Sigmoid colon (tissue), 7 donors: Measurements from ENCODE around the gene KRT17. TPM values are rescaled to one million over a fixed set of nuclear protein-coding genes. Genes with fewer than 3 reads are reported as not detected.

Source experiments
- DNase-seq: peaks from one replicate; pipeline ENCODE4 v3.0.0-alpha.2; 2019
- H3K27ac ChIP-seq, 4 donors: fragments of 200-600 bp; sonication (generic); one replicate each; pipeline ENCODE4 v1.5.1; 2016 to 2019; ENCODE audit warnings: mild to moderate bottlenecking in 1 of 4
- H3K27me3 ChIP-seq, 3 donors: fragments of 200-600 bp; sonication (generic); one replicate each; pipeline ENCODE4 v1.5.1; 2019; ENCODE audit warnings: mild to moderate bottlenecking in 1 of 3
- H3K36me3 ChIP-seq, 4 donors: fragments of 200-600 bp; sonication (generic); one replicate each; pipeline ENCODE4 v1.5.1; 2016 to 2019
- H3K4me1 ChIP-seq, 4 donors: fragments of 200-600 bp; sonication (generic); one replicate each; pipeline ENCODE4 v1.5.1; 2017 to 2019
- H3K4me3 ChIP-seq, 4 donors: fragments of 200-600 bp; sonication (generic); one replicate each; pipeline ENCODE4 v1.5.1; 2017 to 2019; ENCODE audit warnings: mild to moderate bottlenecking in 2 of 4, moderate library complexity in 1 of 4
- H3K9me3 ChIP-seq, 4 donors: fragments of 200-600 bp in 3 of 4; sonication (generic) in 3 of 4; one replicate each; pipeline versions ENCODE4 v1.5.1 to v1.6.1; 2013 to 2019
- EP300 ChIP-seq, 4 donors: sonication (generic); formaldehyde crosslinking; IDR thresholded peaks; one replicate each; pipeline ENCODE4 v1.6.1; 2017; ENCODE audit warnings: antibody characterized with exemption in 4 of 4
- POLR2A ChIP-seq, 2 donors: fragments of 450-650 bp; IDR thresholded peaks; one replicate each; pipeline ENCODE4 v1.6.1; 2016; ENCODE audit warnings: antibody characterized with exemption in 2 of 2, mild to moderate bottlenecking in 2 of 2, moderate library complexity in 2 of 2
- POLR2AphosphoS5 ChIP-seq, 4 donors: sonication (generic); formaldehyde crosslinking; IDR thresholded peaks; one replicate each; pipeline ENCODE4 v1.6.1; 2017; ENCODE audit warnings: antibody characterized with exemption in 4 of 4
- WGBS, 2 donors: extraction: QIAGEN DNeasy Blood & Tissue Kit; methylation state at CpG; one replicate each; pipeline ENCODE4 v1.1.7; 2013; 5-methylcytosine and 5-hydroxymethylcytosine counted together
- intact Hi-C: fragments of 100-400 bp; cut with DNase I; formaldehyde crosslinking; loops from one replicate; pipeline ENCODE4 v1.15.1; 2023
- polyA plus RNA-seq, 3 donors: library from polyadenylated mRNA; stranded (reverse); fragments of 200-250 nt; gene quantifications; one replicate each; pipeline ENCODE4 v1.2.3, GENCODE V29; 2013
- total RNA-seq, 4 donors: library from RNA; depleted of rRNA; stranded (reverse); fragments of >200 nt; gene quantifications; one replicate each; pipeline ENCODE4 v1.1.0, GENCODE V29; 2016
- TF ChIP-seq, protein P1 (sequence below), 4 experiments: fragments of 450-650 bp in 3 of 4; fragments of 200-600 bp in 1 of 4; IDR thresholded peaks; one replicate each; pipeline ENCODE4 v1.5.1; 2016 to 2019; ENCODE audit warnings: antibody characterized with exemption in 4 of 4, mild to moderate bottlenecking in 3 of 4, moderate library complexity in 2 of 4
- donor health status: healthy with polysubstance abuse.
- donor health status: Bipolar disorder and iron deficiency.
- donor health status: healthy.

The KRT17 gene
- total and polyA plus RNA-seq, 7 donors = 0.17 to 5.3 (median 1.2) TPM; not detected in 4

DNA sequence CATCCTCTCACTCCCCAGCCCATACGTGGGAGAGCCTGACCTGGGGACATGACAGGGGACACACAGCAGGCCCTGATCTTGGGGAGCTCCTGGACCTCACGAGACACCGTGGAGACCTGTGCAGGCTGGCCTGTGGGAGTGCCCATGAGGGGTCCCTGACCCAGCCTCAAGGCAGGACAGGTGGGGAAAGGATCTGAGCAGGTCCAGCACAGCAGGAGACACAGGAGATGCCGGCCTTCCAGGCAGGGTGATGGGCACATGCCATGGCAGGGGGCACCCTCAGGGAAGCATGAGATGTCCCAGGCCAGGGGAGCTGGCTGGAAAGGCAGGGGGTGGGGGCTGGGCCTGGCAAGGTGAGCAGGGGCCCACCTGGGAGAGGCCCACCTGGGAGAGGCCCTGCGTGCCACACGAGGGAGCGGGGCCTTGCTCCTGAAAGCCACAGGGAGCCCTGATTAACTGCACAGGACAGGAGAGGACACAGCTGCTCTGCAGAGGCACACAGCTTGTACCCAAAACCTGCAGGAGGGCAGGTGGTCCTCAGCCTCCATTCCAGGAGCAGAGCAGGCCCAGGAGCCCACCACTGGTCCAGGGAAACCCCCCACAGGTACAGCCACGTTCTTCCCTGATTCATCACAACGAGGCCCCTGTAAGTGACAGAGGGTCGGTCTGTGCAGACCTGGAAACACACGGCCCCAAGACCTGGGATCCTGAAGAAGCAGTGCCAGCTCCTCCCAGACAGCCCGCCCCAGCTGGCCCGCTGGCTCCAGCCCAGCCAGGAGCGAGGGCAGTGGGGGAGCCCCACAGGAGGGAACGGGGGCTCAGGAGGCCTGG is 26.6 kb upstream of the KRT17 start:
- no peaks in the 10 kb centered on the region for H3K9me3 ChIP-seq
- intact Hi-C loops = no loop called here
- H3K4me3 ChIP-seq = peak overlapping the region in 2 of 4 donors; percentile 13 to 18
- no peaks in the 10 kb centered on the region for H3K27me3 ChIP-seq
- no peak for DNase-seq
- no peak for TF ChIP-seq POLR2AphosphoS5 (IDR thresholded peaks at IDR 0.05)
- no peak for TF ChIP-seq EP300 (IDR thresholded peaks at IDR 0.05)
- TF ChIP-seq POLR2A (IDR thresholded peaks at IDR 0.05) = no peak
- TF ChIP-seq, protein P1, sequence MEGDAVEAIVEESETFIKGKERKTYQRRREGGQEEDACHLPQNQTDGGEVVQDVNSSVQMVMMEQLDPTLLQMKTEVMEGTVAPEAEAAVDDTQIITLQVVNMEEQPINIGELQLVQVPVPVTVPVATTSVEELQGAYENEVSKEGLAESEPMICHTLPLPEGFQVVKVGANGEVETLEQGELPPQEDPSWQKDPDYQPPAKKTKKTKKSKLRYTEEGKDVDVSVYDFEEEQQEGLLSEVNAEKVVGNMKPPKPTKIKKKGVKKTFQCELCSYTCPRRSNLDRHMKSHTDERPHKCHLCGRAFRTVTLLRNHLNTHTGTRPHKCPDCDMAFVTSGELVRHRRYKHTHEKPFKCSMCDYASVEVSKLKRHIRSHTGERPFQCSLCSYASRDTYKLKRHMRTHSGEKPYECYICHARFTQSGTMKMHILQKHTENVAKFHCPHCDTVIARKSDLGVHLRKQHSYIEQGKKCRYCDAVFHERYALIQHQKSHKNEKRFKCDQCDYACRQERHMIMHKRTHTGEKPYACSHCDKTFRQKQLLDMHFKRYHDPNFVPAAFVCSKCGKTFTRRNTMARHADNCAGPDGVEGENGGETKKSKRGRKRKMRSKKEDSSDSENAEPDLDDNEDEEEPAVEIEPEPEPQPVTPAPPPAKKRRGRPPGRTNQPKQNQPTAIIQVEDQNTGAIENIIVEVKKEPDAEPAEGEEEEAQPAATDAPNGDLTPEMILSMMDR (IDR thresholded peaks at IDR 0.05) = no peak
- H3K4me1 ChIP-seq = peaks cover 0 to 21% (median 14%) of the 10 kb centered on the region in 4 donors
- no peaks in the 10 kb centered on the region for H3K36me3 ChIP-seq
- WGBS, 2 donors = 36 to 72% methylated on average over 15 of the region's 15 CpGs
- H3K27ac ChIP-seq = peak overlapping the region in 3 of 4 donors; percentile 23 to 72 (median 37)

DNA sequence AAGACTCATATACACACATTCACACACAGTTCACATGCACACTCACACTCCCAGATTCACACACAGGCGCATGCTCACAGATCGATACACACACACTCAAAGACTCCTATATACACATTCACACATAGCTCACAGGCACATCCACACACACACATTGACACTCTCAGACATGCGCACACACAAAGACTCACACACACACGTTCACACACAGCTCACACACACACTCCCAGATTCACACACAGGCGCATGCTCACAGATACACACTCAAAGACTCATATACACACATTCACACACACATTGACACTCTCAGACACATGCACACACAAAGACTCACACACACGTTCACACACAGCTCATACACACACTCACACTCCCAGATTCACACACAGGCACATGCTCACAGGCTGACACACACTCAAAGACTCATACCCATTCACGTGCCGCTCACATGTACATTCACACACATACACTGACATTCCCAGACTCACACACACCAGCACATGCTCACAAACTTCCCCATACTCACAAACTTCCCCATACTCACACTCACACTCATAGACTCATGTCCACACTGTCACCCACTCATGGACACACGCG is 25.6 kb upstream of the KRT17 start:
- peak overlapping the region in 1 of 4 donors; percentile 72 for H3K27ac ChIP-seq
- no peak for DNase-seq
- peaks cover 0 to 26% (median 14%) of the 10 kb centered on the region in 4 donors for H3K4me1 ChIP-seq
- 92 to 93% methylated on average over 10 of the region's 10 CpGs for WGBS, 2 donors
- H3K27me3 ChIP-seq = no peaks in the 10 kb centered on the region
- no peak overlapping the region for H3K4me3 ChIP-seq
- intact Hi-C loops = loop anchor here (5.0 kb wide), 1 partner anchor 743 kb away; no protein-coding TSS in a partner anchor
- no peaks in the 10 kb centered on the region for H3K36me3 ChIP-seq
- H3K9me3 ChIP-seq = no peaks in the 10 kb centered on the region
- TF ChIP-seq EP300 (IDR thresholded peaks at IDR 0.05) (no peak), POLR2A (IDR thresholded peaks at IDR 0.05) (no peak), POLR2AphosphoS5 (IDR thresholded peaks at IDR 0.05) (no peak)
- TF ChIP-seq, protein P1 (IDR thresholded peaks at IDR 0.05) = no peak

DNA sequence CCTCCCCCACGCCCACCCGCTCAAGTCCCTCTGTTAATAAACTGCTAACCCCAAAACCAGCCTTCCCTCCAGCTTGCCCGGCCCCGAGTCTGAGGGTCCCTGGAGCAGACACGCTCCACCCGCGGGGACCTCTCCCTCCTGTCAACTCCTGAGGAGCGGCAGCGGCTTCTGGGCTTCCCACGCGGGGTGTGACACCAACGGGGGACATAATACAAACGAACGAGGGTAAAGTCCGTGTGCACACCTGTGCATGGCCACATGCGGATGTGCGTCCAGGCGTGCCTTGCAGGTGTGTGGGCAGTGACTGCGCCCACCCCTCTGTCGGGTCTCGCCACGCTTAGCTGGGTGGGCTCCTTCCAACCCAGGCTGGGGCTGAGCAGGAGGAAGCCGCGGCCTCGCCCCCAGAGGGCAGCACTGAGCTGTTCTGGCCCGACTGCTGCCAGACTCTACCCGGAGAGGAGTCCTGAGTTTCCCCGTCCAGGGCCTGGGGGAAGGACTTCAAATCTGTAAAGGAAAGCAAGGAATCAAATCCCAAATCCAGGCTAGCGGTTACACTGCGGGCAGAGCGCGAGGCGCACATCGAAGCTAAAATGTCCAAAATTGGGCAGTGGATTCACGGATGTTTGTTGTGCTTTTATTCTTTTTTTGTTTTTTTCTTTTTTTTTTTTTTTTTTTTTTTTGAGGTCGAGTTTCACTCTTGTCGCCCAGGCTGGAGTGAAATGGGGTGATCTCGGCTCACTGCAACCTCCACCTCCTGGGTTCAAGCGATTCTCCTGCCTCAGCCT is 24.2 kb upstream of the KRT17 start:
- no peaks in the 10 kb centered on the region for H3K36me3 ChIP-seq
- H3K9me3 ChIP-seq = no peaks in the 10 kb centered on the region
- intact Hi-C loops = loop anchor here (1.0 to 5.0 kb wide), 3 partner anchors 14 to 741 kb away; no protein-coding TSS in a partner anchor
- peak overlapping the region; percentile 1 to 46 (median 36) for H3K4me3 ChIP-seq
- no peaks in the 10 kb centered on the region for H3K27me3 ChIP-seq
- H3K4me1 ChIP-seq = peaks cover 0 to 26% (median 14%) of the 10 kb centered on the region in 4 donors
- WGBS, 2 donors = 3 to 5% methylated on average over 39 of the region's 39 CpGs
- DNase-seq = peak; percentile 92
- TF ChIP-seq, protein P1 (IDR thresholded peaks at IDR 0.05) = peak; percentile 82 to 97 (median 92)
- TF ChIP-seq POLR2A (IDR thresholded peaks at IDR 0.05) (no peak), POLR2AphosphoS5 (IDR thresholded peaks at IDR 0.05) (peak in 3 of 4 donors; percentile 11 to 53 (median 11)), EP300 (IDR thresholded peaks at IDR 0.05) (no peak)
- peak overlapping the region; percentile 30 to 59 (median 49) for H3K27ac ChIP-seq

DNA sequence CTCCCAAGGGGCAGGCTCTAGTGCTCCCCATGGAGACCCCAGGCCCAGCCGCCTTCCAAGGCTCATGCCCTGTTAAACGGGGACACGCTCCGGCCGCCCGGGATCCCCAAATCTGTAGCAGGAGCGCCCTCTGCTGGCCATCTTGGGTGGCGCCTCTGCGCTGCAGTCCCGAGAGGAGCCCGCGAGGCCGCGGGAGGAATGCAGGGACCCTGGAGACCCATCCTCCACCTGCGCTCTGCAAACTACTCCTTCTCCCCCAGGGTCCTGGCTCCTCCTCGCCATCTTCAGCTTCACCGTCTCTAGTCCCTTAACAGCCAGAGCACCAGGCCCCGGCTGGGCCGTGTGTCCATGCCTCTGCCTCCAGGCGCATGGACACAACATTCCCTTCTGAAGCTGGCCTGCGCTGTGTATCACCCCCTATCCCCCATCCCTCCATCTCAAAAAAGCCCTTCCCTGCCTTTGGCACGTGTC is 23.6 kb upstream of the KRT17 start:
- H3K36me3 ChIP-seq = no peaks in the 10 kb centered on the region
- peak overlapping the region; percentile 30 to 54 (median 40) for H3K27ac ChIP-seq
- H3K4me3 ChIP-seq = peak overlapping the region; percentile 1 to 46 (median 36)
- no peaks in the 10 kb centered on the region for H3K27me3 ChIP-seq
- H3K9me3 ChIP-seq = no peaks in the 10 kb centered on the region
- 1 to 2% methylated on average over 22 of the region's 22 CpGs for WGBS, 2 donors
- peak; percentile 92 for DNase-seq
- intact Hi-C loops = loop anchor here (1.0 to 5.0 kb wide), 3 partner anchors 14 to 741 kb away; no protein-coding TSS in a partner anchor
- TF ChIP-seq, protein P1 (IDR thresholded peaks at IDR 0.05) = peak; percentile 84 to 95 (median 90)
- TF ChIP-seq POLR2A (IDR thresholded peaks at IDR 0.05) = no peak
- peaks cover 0 to 26% (median 14%) of the 10 kb centered on the region in 4 donors for H3K4me1 ChIP-seq
